ENCODE measurements around the gene WDPCP. TPM values are rescaled to one million over a fixed set of nuclear protein-coding genes. Genes with fewer than 3 reads are reported as not detected.

WDPCP gene
- total and polyA plus RNA-seq, 2 experiments from 2014 or later: 8.8 to 20.4 TPM

DNA sequence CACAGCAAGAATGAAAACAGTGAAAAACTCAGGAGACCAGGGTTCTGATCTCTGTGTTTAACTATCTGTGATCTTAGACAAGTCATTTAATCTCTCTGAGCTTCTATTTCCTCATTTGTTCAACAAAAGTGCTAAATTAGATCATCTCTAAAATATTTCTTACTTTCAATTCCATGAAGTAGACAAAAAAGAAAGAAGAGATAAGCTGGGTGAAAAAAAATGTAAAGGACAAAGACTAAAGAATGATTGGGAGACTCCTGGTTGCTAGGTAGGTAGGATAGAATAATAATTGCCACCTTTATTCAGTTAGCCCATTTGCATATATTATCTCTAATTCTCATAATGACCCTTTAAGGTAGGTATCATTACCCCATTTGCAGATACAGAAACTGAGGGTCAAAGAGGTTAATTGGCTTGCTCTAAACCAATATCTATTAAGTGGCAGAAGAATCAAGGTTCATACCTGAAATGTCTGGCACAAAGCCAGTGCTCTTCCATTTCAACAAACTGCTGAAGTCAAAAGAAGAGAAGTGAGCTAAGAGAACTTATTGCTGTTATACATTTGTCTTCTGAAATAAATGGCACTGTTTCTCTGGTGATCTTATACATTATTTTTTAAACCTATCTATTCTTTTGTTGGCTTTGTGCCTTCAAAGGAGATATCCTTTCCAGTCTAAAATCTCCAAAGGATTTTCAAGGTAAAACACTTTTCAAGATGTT, 395.9 kb downstream of the WDPCP start:
- no peak overlapping the region for H3K27ac Mint-ChIP-seq
- ATAC-seq (no peak), DNase-seq (ENCODE audit: low spot score) (no peak)

More for the DNA sequence above, 395.9 kb downstream of the WDPCP start:
- Mint-ChIP-seq H3K4me3 (no peak overlapping the region), H3K4me1 (no peaks in the 10 kb centered on the region; the same call in 2 of the 3 replicates), H3K27me3 (ENCODE audit: insufficient read depth, low read depth, poor library complexity) (no peaks in the 10 kb centered on the region), H3K36me3 (ENCODE audit: low read depth) (peaks cover 12% of the 10 kb centered on the region; the same call in 2 of the 3 replicates), H3K9me3 (peaks cover 12% of the 10 kb centered on the region; the same call in 2 of the 3 replicates)
- Histone ChIP-seq H3K36me3 (ENCODE audit: insufficient read depth) (no peaks in the 10 kb centered on the region), H3K9me2 (ENCODE audit: insufficient read depth) (no peaks in the 10 kb centered on the region), H3K27ac (ENCODE audit: low read depth) (no peak overlapping the region), H3K27me3 (ENCODE audit: insufficient read depth) (no peaks in the 10 kb centered on the region), H3F3A (replicated peaks; ENCODE audit: low read depth) (no peaks in the 10 kb centered on the region), H3K4me3 (no peak overlapping the region), H2AFZ (no peak overlapping the region), H3K4me2 (no peak overlapping the region), H4K20me1 (replicated peaks; ENCODE audit: insufficient read depth) (no peaks in the 10 kb centered on the region), H3K4me1 (ENCODE audit: insufficient read depth) (no peaks in the 10 kb centered on the region), H3K79me2 (replicated peaks; ENCODE audit: insufficient read depth) (no peaks in the 10 kb centered on the region)
- TF ChIP-seq, protein P1, sequence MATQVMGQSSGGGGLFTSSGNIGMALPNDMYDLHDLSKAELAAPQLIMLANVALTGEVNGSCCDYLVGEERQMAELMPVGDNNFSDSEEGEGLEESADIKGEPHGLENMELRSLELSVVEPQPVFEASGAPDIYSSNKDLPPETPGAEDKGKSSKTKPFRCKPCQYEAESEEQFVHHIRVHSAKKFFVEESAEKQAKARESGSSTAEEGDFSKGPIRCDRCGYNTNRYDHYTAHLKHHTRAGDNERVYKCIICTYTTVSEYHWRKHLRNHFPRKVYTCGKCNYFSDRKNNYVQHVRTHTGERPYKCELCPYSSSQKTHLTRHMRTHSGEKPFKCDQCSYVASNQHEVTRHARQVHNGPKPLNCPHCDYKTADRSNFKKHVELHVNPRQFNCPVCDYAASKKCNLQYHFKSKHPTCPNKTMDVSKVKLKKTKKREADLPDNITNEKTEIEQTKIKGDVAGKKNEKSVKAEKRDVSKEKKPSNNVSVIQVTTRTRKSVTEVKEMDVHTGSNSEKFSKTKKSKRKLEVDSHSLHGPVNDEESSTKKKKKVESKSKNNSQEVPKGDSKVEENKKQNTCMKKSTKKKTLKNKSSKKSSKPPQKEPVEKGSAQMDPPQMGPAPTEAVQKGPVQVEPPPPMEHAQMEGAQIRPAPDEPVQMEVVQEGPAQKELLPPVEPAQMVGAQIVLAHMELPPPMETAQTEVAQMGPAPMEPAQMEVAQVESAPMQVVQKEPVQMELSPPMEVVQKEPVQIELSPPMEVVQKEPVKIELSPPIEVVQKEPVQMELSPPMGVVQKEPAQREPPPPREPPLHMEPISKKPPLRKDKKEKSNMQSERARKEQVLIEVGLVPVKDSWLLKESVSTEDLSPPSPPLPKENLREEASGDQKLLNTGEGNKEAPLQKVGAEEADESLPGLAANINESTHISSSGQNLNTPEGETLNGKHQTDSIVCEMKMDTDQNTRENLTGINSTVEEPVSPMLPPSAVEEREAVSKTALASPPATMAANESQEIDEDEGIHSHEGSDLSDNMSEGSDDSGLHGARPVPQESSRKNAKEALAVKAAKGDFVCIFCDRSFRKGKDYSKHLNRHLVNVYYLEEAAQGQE (IDR thresholded peaks at IDR 0.05; ENCODE audit: unreplicated experiment): no peak
- TF ChIP-seq CTCF (conservative IDR thresholded peaks at IDR 0.05; ENCODE audit: low read depth in 2 of 2): no peak
- TF ChIP-seq ZNF462 (CRISPR knock-in tag; IDR thresholded peaks at IDR 0.05): no peak
- TF ChIP-seq NANOG (IDR thresholded peaks at IDR 0.05; ENCODE audit: borderline replicate concordance): no peak
- no peak for TF ChIP-seq CREB1 (CRISPR knock-in tag; IDR thresholded peaks at IDR 0.05; ENCODE audit: low read depth)
- TF ChIP-seq EZH2phosphoT487 (IDR thresholded peaks at IDR 0.05; ENCODE audit: unreplicated experiment): no peak
- TF ChIP-seq JUNB (IDR thresholded peaks at IDR 0.05; ENCODE audit: unreplicated experiment): no peak
- TF ChIP-seq STAT1 (IDR thresholded peaks at IDR 0.05; ENCODE audit: unreplicated experiment): no peak
- no peak for TF ChIP-seq POLR2AphosphoS5 (IDR thresholded peaks at IDR 0.05; ENCODE audit: low read depth)
- no peak for TF ChIP-seq ZNF114 (CRISPR knock-in tag; IDR thresholded peaks at IDR 0.05)
- TF ChIP-seq EZH2 (IDR thresholded peaks at IDR 0.05; ENCODE audit: low read depth, unreplicated experiment): no peak
- no peak for TF ChIP-seq ZNF331 (CRISPR knock-in tag; IDR thresholded peaks at IDR 0.05; ENCODE audit: low read depth)
- TF ChIP-seq, protein P2, sequence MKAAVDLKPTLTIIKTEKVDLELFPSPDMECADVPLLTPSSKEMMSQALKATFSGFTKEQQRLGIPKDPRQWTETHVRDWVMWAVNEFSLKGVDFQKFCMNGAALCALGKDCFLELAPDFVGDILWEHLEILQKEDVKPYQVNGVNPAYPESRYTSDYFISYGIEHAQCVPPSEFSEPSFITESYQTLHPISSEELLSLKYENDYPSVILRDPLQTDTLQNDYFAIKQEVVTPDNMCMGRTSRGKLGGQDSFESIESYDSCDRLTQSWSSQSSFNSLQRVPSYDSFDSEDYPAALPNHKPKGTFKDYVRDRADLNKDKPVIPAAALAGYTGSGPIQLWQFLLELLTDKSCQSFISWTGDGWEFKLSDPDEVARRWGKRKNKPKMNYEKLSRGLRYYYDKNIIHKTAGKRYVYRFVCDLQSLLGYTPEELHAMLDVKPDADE (IDR thresholded peaks at IDR 0.05): no peak
